WTC11 (cell line): ENCODE results near the gene GDF2.

Experiments
- NR3C1 ChIP-seq: sonication (generic); formaldehyde crosslinking; conservative IDR thresholded peaks from 2 replicates; pipeline ENCODE4 v1.8.1; 2023; ENCODE audit warnings: low read depth, mild to moderate bottlenecking, missing genetic modification reagents
- SP1 ChIP-seq: sonication (generic); formaldehyde crosslinking; conservative IDR thresholded peaks from 2 replicates; pipeline ENCODE4 v1.8.1; 2022; ENCODE audit warnings: missing genetic modification reagents
- ZNF263 ChIP-seq: sonication (generic); formaldehyde crosslinking; IDR thresholded peaks from 2 replicates; pipeline ENCODE4 v1.8.1; 2022; ENCODE audit warnings: low read depth, mild to moderate bottlenecking, moderate library complexity, missing genetic modification reagents
- ZNF416 ChIP-seq: fragments of 250-450 bp; sonication (Bioruptor Pico); IDR thresholded peaks from 2 replicates; pipeline ENCODE4 v1.9.0; 2021; ENCODE audit warnings: mild to moderate bottlenecking, inconsistent platforms
- TF ChIP-seq, protein P1 (sequence below): fragments of 200-600 bp; IDR thresholded peaks from 2 replicates; pipeline ENCODE4 v1.8.0; 2022; ENCODE audit warnings: antibody characterized with exemption
- TF ChIP-seq, protein P2 (sequence below): sonication (generic); formaldehyde crosslinking; IDR thresholded peaks from 2 replicates; pipeline ENCODE4 v1.8.1; 2023; ENCODE audit warnings: mild to moderate bottlenecking, missing genetic modification reagents

DNA sequence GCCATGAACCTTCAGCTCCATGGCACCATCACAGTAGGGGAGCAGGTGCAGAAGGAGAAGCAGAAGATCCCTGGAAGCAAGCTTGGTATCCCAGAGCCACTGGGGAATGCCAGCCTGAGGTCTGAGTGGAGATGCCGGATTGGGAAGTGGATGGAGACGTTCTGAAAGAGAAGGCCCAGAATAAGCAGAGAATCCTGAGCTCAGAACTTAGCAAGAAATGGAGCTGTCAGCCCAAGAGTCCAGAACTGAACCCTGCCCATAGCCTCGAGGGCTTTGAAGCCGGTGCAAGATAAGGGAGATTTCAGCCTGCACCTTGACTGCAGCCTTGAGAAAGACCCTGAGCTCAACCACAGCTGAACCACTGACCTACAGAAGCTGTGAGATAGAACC, 36.1 kb upstream of the GDF2 start:
- TF ChIP-seq, protein P1, sequence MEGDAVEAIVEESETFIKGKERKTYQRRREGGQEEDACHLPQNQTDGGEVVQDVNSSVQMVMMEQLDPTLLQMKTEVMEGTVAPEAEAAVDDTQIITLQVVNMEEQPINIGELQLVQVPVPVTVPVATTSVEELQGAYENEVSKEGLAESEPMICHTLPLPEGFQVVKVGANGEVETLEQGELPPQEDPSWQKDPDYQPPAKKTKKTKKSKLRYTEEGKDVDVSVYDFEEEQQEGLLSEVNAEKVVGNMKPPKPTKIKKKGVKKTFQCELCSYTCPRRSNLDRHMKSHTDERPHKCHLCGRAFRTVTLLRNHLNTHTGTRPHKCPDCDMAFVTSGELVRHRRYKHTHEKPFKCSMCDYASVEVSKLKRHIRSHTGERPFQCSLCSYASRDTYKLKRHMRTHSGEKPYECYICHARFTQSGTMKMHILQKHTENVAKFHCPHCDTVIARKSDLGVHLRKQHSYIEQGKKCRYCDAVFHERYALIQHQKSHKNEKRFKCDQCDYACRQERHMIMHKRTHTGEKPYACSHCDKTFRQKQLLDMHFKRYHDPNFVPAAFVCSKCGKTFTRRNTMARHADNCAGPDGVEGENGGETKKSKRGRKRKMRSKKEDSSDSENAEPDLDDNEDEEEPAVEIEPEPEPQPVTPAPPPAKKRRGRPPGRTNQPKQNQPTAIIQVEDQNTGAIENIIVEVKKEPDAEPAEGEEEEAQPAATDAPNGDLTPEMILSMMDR, result no peak
- TF ChIP-seq, protein P2, sequence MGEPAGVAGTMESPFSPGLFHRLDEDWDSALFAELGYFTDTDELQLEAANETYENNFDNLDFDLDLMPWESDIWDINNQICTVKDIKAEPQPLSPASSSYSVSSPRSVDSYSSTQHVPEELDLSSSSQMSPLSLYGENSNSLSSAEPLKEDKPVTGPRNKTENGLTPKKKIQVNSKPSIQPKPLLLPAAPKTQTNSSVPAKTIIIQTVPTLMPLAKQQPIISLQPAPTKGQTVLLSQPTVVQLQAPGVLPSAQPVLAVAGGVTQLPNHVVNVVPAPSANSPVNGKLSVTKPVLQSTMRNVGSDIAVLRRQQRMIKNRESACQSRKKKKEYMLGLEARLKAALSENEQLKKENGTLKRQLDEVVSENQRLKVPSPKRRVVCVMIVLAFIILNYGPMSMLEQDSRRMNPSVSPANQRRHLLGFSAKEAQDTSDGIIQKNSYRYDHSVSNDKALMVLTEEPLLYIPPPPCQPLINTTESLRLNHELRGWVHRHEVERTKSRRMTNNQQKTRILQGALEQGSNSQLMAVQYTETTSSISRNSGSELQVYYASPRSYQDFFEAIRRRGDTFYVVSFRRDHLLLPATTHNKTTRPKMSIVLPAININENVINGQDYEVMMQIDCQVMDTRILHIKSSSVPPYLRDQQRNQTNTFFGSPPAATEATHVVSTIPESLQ (CRISPR knock-in tag), result no peak
- no peak for TF ChIP-seq NR3C1 (CRISPR knock-in tag)
- no peak for TF ChIP-seq SP1 (CRISPR knock-in tag)
- TF ChIP-seq ZNF263 (CRISPR knock-in tag), result no peak
- TF ChIP-seq ZNF416 (CRISPR knock-in tag), result no peak
